Activated CD4-positive, alpha-beta T cell treated with anti-CD3 and anti-CD28 coated beads, Interleukin-10, Interleukin-2, amounts not matched to agents 100 ng/mL and 50 ng/mL, durations not matched to agents 16 hours and 8 hours (primary cell): ENCODE data around the gene SPON2.

ENCODE experiments used
- DNase-seq: peaks from one replicate; pipeline ENCODE4 v3.0.0-alpha.2; 2020

Gene SPON2

GRCh38 chr4:1172228-1172851 lies at the start of gene SPON2:
TSS of gene SPON2 (minus strand) at chr4:1172583.
- DNase-seq: no peak

- DNase-seq: no peak
Observed at GRCh38 chr4:1221155-1221870, 48.9 kb upstream of the SPON2 start.

GRCh38 chr4:1220566-1220965 lies 48.2 kb upstream of the SPON2 start:
- DNase-seq: no peak

GRCh38 chr4:1219566-1219950 lies 47.2 kb upstream of the SPON2 start:
- DNase-seq: no peak

GRCh38 chr4:1218634-1219565 lies 46.5 kb upstream of the SPON2 start:
- DNase-seq: no peak

GRCh38 chr4:1217366-1217765 lies 45.0 kb upstream of the SPON2 start:
- no peak for DNase-seq

GRCh38 chr4:1216869-1217294 lies 44.5 kb upstream of the SPON2 start:
- DNase-seq: peak; percentile 82

- no peak for DNase-seq
Observed at GRCh38 chr4:1216076-1216614, 43.8 kb upstream of the SPON2 start.

GRCh38 chr4:1215141-1216075 lies 43.0 kb upstream of the SPON2 start:
- DNase-seq: no peak

GRCh38 chr4:1214101-1215095 lies 42.0 kb upstream of the SPON2 start:
- DNase-seq: no peak

- no peak for DNase-seq
Observed at GRCh38 chr4:1213336-1213995, 41.1 kb upstream of the SPON2 start.

- no peak for DNase-seq
Observed at GRCh38 chr4:1212546-1213335, 40.4 kb upstream of the SPON2 start.

GRCh38 chr4:1211891-1212545 lies 39.6 kb upstream of the SPON2 start:
- DNase-seq: no peak

GRCh38 chr4:1211371-1211770 lies 39.0 kb upstream of the SPON2 start:
- no peak for DNase-seq

- no peak for DNase-seq
Observed at GRCh38 chr4:1210971-1211370, 38.6 kb upstream of the SPON2 start.

- no peak for DNase-seq
Observed at GRCh38 chr4:1210241-1210841, 38.0 kb upstream of the SPON2 start.

GRCh38 chr4:1209821-1210220 lies 37.4 kb upstream of the SPON2 start:
- no peak for DNase-seq

GRCh38 chr4:1208970-1209704 lies 36.8 kb upstream of the SPON2 start:
- DNase-seq: no peak
